ENCODE measurements around the gene LAMTOR5. TPM values are rescaled to one million over a fixed set of nuclear protein-coding genes. Genes with fewer than 3 reads are reported as not detected.
"Not testable (repeated sequence)": the region's sequence is repeated elsewhere in the genome, so short reads cannot be mapped to it uniquely, and the experiment has no call there.

LAMTOR5 gene
- 100 to 1,000 TPM; 191 to 197 TPM for total RNA-seq
- long read RNA-seq, transcript LAMTOR5-206 (4 exons, 634 nt), result major isoform, 5 of 6 reads
- long read RNA-seq, partial matches to known transcripts, result 0 of 6 reads
- long read RNA-seq, other reads (novel, unspliced or antisense), result 0 of 6 reads

DNA sequence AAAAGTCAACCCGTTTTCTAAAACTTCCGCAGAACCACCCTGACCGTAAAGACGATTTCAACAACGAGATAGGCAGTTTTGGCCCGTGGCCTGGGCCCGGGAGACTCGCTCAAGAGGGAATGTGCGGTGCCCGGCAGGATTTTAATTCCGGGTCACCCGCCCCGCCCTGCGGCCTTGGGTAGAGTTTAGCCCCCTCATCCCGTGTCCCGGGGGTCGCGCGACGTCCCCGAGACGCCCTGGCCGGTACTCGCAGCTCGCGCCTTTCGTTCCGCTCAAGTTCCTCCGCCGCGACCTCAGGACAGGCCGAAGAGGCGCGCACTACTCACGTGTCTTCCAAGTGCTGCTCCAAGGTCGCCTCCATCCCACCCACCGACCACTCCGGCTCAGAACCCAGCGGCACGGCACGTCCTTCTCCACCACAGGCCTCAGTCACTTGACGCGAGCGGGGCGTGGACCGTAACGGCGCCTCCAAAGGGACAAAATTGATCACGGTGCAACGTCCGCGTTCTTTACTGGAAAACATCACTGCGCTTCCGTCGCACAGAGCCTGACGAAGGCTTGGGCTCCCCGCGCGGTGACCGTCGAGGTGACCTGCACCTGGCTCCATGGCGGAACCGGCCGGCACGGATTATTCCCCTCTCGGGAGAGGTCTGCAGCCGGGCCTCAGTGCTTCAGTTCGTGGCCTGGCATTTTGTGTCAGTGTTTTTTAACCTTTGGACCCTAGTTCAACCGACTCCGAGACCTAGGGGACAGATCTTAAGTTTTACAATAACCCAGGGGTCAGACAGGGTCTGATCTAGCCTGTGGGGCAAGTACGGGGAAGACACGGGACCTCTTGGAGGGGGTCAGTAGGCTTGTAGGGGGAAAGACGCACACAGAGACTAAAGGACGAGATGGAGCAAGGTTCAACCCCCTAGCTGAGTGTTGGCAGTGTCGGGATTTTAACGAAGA lies at the start of gene LAMTOR5:
Gene LAMTOR5 (minus strand): TSS at position 435 of the 951 bp plus-strand sequence. CDS start 74 bp downstream, at position 361.
- DNase-seq (peak; percentile 94), ATAC-seq (peak; percentile 96 to 97)
- intact Hi-C loops (cut with DNase I), result loop anchor here in 1 of 2 donors (2.0 to 5.0 kb wide), 2 partner anchors 69 to 200 kb away; partner anchors contain the start of gene RBM15

DNA sequence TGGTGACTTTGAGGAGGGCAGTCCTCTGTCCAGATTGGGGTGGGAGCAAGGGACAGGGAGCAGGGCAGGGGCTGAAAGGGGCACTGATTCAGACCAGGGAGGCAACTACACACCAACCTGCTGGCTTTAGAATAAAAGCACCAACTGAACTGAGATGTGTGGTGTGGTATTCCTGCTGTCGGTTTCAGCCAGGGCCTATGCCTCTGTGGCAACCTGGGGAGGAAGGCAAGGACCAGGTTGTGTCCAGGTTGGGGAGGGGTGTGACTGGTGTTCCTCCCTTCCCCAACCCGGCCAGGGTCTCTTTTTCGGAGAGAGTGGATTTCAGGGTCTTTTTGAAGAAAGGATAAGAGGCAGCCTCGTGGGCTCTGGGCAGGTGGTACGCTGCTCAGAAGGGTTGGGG lies 49.7 kb upstream of the LAMTOR5 start:
- DNase-seq (no peak), ATAC-seq (no peak)
- intact Hi-C loops (cut with DNase I), result no loop called here

DNA sequence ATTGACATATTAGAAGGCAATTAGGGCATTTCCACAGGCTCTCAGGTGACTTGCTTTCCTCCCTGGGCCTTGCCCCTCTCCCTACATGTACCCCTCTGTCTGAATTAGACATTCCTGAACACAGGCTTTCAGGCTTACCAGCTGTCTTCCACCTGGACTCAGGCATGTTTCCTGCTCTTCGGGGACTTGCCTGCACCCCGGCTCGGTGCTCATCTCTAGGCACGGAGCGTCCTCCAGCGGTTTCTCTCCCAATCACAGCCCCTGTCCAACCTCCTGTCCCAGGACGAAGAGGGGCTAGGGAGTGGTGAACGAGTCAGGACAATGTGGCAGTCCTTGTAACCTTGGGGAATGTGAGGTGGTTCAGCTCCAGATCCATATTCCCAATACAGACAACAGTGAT lies 47.7 kb upstream of the LAMTOR5 start:
- DNase-seq (no peak), ATAC-seq (no peak)
- intact Hi-C loops (cut with DNase I), result no loop called here

DNA sequence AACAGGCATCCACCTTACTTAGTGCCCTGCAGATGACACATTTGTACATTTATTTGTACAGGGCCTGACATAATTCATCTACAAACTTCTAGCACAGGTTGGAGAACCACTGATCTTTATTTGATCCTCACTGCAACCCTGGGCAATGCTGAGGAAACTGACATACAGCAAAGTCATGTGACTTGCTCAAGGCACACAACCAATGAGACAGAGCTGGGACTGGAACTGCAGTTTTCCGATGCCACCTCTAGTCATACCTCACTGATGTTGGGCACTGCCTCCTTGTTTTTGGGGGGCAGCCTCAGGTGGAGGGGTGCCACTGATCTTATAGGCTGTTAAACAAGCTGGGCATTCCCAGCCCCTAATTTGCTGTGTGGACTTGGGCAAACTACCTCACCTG lies 46.8 kb upstream of the LAMTOR5 start:
- ATAC-seq (no peak), DNase-seq (no peak)
- intact Hi-C loops (cut with DNase I), result no loop called here

DNA sequence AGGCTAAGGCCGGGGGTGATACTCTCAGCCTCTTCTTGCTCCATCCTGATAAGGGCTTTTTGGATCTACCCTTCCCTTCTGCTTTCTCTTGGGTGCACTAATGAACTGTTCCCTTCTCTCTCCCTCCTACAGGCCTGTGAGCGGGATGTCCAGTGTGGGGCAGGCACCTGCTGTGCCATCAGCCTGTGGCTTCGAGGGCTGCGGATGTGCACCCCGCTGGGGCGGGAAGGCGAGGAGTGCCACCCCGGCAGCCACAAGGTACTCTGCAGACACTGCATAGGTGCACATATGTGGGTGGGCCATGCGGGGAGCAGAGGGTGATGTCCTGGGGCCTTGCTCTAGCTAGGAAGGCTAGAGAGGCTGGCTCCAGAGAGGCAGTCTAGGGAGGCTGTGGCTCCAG lies 46.3 kb upstream of the LAMTOR5 start:
- ATAC-seq, result no peak
- no peak for DNase-seq
- intact Hi-C loops (cut with DNase I), result no loop called here

DNA sequence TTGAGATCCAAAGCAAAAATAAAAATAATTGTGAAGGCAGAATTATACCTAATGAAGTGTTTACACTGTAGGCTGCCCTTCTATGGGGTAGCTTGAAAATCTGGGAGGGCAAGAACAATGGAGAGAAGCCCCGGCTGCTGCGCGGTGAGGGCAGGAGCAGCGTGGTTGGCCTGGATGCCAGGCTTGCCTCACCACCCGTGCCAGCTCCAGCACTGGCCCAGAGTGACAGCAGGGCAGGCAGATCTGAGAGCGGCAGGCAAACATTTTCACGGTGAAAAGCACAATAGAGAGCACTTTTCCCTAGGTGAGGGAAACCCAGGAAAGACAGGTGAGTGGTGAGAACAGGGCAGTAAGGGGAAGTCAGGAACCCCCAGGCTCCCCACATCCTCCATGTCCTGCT lies 44.8 kb upstream of the LAMTOR5 start:
- no peak for ATAC-seq
- no peak for DNase-seq
- intact Hi-C loops (cut with DNase I), result no loop called here

DNA sequence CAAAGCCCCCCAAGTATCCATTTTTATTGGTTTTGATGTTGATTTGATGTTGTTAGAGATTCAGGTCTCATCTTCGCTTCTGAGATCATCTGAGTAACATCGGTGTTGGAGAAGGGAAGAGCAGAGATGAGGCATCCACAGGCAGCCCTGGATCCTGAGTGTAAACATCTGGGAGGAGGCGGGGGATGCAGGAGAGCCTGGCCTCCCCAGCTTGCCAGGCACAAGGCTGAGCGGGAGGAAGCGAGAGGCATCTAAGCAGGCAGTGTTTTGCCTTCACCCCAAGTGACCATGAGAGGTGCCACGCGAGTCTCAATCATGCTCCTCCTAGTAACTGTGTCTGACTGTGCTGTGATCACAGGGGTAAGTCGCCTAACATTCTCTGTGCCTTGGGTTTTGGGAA lies 43.4 kb upstream of the LAMTOR5 start, which contains the start of gene PROK1:
Gene PROK1 (plus strand): TSS at position 221 of the 400 bp plus-strand sequence. CDS start 68 bp downstream, at position 289.
- ATAC-seq, result no peak
- intact Hi-C loops (cut with DNase I), result no loop called here
- DNase-seq, result no peak

DNA sequence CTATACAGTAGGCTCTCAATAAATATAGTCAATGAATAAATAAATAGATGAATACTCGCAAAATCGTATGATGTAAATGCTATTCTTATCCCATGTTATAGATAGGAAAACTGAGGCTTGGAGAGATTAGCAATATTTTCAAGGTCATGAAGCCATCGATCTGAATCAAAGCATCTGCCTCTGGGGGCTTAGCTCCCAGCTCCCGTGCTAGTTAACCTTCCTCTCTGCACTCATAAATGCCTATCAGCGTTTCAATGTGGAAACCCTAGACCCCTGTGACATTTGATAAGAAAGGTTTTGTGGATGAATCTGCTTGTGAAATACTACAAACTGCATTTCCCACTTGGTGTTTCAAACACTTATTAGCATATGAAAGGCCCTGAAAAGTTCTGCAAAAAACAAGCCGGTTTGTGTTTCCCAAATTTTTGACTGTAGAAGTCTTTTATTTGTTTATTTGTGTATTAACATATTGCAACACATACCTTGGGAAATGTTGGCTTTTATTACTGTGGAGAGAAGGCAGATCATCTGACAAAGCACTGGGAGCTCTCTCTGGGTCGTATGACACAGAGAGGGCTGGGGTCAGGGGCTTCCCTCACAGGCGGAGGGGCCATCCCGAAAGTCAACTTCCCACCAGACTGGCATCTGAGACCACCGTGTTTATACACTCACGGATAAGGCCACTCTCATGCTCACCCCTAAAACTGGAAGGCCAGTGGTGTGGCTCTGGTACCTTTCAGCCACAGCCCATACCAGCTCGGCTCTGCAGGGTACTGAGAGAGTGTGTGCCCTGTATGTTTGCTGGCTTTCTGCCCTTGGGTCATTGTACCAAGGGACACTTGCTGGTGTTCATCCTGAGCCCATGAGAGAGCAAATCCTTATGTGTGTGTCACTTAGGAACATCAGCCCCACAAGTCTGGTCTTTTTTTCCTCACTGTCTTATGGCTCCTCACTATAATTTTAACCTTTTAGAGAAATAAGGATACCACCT lies 42.5 kb upstream of the LAMTOR5 start:
- no peak for ATAC-seq
- intact Hi-C loops (cut with DNase I), result no loop called here
- DNase-seq, result no peak

DNA sequence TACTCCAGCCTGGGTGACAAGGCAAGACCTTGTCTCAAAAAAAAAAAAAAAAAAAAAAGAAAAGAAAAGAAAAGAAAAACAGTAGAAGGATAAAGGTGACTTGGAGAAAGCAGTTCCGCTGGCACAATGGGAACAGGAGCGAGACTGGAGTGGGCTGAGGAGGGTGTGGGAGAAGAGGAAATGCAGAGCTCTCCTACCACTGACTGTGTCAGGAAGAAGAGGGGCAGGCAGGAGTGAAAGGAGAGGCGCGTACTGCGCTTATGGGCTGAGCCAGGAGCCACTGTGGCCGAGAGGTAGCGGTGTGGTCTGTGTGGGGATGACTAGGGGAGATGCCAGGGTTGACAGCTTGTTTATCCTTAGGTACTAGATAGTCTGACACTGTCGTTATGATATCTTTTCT lies 37.1 kb upstream of the LAMTOR5 start:
- no peak for ATAC-seq
- intact Hi-C loops (cut with DNase I), result no loop called here

DNA sequence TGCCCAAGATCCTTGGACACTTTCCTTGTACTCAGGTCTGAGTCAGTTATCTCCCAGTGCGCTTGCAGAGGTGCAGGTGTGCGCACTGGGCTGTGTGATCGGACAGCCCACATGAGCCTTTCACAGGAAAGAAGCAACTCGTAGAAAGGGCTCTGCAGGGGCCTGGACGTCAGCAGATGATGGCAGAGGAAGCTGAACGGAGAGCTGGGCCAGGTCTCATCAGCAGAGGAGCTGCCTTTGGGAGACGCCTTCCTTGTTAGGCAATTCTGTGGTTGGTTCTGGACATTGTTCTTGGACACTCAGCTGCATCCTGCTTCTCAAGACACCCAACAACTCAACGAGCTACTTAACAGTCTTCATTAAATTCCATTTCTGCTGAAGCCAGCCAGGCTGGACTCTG lies 36.0 kb upstream of the LAMTOR5 start:
- DNase-seq (no peak), ATAC-seq (no peak)

More for the DNA sequence above, 37.1 kb upstream of the LAMTOR5 start:
- no peak for DNase-seq

DNA sequence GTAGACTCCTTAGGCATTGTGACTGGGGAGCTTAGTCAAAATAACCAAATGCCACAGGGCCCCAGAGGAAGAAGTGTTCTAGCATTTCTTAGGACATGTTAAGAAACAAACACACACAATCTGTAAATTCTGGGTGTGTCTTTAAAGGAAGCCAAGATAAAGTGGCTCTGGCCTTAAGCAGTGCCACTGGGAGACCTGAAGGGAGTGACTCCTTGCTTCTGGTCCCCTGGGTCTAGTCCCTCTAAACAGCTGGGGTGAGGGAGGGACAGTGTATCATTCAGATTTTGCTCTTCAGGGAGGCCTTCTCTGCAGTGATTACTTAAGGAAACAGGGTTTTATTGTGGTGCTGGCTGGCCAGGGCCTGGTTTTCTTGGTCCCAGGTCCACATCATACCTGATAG lies 34.4 kb upstream of the LAMTOR5 start:
- ATAC-seq, result no peak
- intact Hi-C loops (cut with DNase I), result no loop called here

More for the DNA sequence above, 36.0 kb upstream of the LAMTOR5 start:
- intact Hi-C loops (cut with DNase I), result no loop called here

DNA sequence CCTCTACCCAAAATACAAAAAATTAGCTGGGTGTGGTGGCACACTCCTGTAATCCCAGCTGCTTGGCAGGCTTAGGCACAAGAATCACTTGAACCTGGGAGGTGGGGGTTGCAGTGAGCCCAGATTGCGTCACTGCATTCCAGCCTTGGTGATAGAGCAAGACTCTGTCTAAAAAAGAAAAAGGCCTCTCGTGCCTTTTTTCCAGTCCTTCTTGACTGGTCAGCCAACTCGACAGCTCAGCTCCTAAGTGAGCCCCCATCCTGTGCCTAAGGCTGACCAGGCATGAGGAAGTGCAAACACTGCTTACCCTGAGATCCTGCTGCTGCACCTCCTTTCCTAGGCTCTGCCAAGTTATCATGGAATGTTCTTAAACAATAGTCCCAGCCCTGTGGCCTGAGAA lies 33.4 kb upstream of the LAMTOR5 start:
- intact Hi-C loops (cut with DNase I), result no loop called here
- DNase-seq (peak; percentile 61), ATAC-seq (peak; percentile 12 to 77)

More for the DNA sequence above, 34.4 kb upstream of the LAMTOR5 start:
- no peak for DNase-seq

DNA sequence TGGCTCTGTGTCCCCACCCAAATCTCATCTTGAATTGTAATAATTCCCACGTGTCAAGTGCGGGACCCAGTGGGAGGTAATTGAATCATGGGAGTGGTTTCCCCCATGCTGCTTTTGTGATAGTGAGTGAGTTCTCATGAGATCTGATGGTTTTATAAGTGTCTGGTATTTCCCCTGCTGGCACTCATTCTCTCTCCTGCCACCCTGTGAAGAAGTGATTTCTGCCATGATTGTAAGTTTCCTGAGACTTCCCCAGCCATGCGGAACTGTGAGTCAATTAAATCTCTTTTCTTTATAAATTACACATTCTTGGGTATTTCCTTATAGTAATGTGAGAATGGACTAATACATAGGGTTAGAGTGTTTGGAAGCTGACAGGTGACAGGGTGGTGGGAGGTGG lies 32.4 kb upstream of the LAMTOR5 start:
- intact Hi-C loops (cut with DNase I); ATAC-seq; DNase-seq: not testable (repeated sequence)

DNA sequence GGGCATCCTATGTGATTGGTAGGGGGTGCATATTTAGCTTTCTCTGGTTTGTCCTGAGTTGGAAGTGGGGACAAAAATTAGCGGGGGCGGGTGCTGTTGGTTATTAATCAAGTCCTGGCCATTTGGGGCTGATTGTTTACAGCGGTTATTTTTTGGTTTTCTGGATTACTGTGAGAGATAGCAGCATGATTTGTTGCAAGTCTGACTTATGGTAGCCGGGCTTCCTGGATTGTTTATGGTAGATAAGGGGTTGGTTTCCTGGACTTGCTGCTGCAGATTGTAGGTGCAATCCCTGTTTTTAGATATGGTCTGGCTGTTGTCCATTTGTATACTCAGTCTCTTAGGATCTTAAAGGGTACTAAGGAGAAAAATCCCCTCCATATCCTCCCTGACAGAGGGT lies 31.4 kb upstream of the LAMTOR5 start:
- DNase-seq (no peak), ATAC-seq (no peak)
- intact Hi-C loops (cut with DNase I), result no loop called here

DNA sequence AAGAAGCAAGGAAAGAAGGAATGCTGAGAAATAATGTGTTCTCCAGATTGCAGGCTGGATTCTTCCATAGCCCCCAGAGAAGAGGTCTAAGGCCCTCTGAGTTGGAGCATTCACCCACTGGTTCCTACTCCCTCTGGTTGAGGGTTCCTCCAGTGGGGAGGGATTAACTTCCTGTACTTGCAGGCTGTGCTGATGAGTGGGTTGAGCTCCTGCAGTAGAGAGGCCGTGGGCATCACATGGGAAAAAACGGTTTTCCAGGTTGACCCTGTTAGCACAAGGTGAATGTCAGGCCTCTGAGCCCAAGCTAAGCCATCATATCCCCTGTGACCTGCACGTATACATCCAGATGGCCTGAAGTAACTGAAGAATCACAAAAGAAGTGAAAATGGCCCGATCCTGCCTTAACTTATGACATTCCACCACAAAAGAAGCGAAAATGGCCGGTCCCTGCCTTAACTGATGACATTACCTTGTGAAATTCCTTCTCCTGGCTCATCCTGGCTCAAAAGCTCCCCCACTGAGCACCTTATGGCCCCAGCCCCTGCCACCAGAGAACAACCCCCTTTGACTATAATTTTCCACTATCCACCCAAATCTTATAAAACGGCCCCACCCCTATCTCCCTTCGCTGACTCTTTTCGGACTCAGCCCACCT lies 30.3 kb upstream of the LAMTOR5 start:
- DNase-seq; intact Hi-C loops (cut with DNase I); ATAC-seq: not testable (repeated sequence)

DNA sequence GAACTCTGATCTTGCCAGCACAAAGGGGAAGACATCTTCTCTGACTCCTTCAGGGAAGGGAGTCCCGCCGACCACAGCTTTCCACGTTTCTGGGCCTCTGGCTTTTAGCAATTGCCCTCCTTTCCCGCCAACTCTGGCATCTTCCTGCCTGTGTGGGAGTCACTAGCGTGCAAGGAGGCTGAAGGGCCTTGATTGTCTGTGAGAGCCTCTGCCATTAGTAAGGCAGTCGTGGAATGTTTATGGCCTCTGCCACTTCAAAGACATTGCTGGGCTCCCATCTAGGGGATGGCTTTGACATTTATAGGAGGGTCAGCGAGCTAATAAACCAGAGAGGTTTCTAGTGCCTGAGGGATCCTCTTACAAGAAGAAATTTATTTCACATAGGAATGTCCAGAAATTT lies 29.1 kb upstream of the LAMTOR5 start:
- intact Hi-C loops (cut with DNase I), result no loop called here
- no peak for DNase-seq
- ATAC-seq, result no peak

DNA sequence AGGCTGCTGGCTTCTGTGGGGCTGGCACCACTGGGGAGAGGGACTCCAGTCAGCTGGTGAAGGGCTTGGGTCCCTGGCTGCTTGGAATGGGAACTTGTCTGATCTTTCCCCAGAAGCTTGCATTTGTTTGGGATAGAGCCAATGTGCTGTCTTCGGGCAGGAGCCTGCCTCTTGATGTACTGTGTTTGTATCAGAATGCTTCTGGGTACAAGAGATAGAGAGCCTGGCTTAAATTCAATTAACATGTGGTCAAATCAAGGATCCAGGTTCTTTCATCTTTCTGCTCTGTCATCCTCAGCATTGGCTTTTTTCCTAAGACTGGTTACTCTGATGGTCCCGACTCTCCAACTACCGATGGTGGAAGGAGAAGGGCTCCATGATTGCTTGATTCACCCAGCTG lies 27.5 kb upstream of the LAMTOR5 start:
- intact Hi-C loops (cut with DNase I), result no loop called here
- ATAC-seq (peak in 1 of 2 donors; percentile 47), DNase-seq (no peak)

DNA sequence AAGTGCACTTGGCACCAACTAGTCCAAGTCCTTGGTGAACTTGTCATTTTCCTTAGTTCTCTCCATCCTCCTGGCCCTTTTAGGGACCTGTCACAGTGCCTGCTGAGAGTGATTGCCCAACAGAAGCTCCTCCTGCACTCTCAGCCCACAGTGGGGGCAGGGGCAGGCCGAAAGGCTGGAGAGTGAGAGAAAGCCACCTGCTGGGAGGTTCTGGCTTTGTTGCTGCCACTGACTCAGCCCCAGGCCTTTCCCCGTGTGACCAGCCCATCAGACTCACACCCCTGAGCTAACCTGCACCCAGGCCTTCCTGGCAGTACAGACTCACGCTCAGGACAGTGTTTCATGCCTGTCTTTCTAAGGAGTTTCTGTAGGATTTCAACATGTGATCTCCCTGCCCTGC lies 26.3 kb upstream of the LAMTOR5 start:
- intact Hi-C loops (cut with DNase I), result no loop called here
- peak; percentile 44 for DNase-seq
- peak; percentile 85 to 88 for ATAC-seq

DNA sequence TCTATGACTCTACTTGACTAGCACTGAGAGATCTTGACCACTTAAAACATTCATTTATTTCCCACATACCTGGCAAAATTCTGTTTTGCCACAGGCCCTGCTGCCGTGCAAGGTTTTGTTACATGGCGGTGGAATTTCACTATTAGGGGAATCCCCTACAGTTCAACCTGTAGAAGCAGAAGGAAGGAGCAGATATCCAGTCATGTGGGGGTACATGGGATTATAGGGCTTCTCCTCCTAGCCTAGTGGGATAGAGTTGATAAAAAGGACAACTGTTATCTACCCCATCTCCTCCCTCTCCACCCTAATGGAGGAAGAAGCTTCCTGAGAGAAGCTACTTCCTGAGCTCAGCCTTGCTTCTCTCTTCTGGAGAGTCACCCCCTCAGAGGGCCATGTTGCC lies 25.7 kb upstream of the LAMTOR5 start:
- intact Hi-C loops (cut with DNase I), result no loop called here
- DNase-seq (no peak), ATAC-seq (no peak)

Data from left cardiac atrium (tissue), 4 donors.